Activated CD8-positive, alpha-beta memory T cell treated with anti-CD3 and anti-CD28 coated beads for 48 hours (primary cell): ENCODE measurements around the gene SLC22A25.
"Not testable (repeated sequence)": the region's sequence is repeated elsewhere in the genome, so short reads cannot be mapped to it uniquely, and the experiment has no call there.

Source experiments
- DNase-seq, 3 experiments: peaks; one replicate each; pipeline ENCODE4 v3.0.0-alpha.2; 2020; ENCODE audit warnings: low read depth in 2 of 3, low spot score in 2 of 3

SLC22A25 gene

DNA sequence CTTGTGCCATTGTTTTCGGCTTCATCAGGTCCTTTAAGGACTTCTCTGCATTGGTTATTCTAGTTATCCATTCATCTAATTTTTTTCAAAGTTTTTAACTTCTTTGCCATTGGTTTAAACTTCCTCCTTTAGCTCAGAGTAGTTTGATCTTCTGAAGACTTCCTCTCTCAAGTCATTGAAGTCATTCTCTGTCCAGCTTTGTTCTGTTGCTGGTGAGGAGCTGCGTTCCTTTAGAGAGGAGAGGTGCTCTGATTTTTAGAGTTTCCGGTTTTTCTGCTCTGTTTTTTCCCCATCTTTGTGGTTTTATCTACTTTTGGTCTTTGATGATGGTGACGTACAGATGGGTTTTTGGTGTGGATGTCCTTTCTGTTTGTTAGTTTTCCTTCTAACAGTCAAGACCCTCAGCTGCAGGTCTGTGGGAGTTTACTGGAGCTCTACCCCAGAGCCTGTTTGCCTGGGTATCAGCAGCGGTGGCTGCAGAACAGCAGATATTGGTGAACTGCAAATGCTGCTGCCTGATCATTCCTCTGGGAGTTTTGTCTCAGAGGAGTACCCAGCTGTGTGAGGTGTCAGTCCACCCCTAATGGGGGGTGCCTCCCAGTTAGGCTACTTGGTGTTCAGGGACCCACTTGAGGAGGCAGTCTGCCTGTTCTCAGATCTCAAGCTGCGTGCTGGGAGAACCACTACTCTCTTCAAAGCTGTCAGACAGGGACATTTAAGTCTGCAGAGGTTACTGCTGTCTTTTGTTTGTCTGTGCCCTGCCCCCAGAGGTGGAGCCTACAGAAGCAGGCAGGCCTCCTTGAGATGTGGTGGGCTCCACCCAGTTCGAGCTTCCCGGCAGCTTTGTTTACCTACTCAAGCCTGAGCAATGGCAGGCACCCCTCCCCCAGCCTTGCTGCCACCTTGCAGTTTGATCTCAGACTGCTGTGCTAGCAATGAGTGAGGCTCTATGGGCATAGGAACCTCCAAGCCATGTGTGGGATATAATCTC lies 7.6 kb downstream of the SLC22A25 start:
- not testable (repeated sequence) for DNase-seq

DNA sequence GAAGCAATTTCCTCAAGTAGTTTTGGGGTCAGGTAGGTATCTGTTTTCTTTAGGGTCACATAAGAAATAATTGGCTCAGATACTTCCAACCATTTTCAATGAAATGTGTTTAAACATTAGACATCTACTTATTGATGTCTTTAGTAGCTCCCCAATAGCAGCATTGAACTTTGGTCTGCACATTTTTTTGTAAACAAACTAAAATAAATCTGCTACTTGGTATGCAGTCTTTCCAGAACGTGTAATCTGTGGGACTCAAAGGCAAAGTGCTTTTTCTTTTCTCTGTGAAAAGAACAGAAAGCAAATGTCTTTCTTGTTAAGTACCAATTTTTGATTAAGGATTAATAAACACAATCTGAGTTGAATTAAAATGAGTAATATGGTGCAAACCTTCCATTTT lies 13.6 kb downstream of the SLC22A25 start:
- DNase-seq: no peak

- no peak for DNase-seq
These were observed 15.8 kb downstream of the SLC22A25 start for GRCh38 chr11:63227521-63228107.

- no peak for DNase-seq
These were observed 16.8 kb downstream of the SLC22A25 start for GRCh38 chr11:63226488-63227114.

DNA sequence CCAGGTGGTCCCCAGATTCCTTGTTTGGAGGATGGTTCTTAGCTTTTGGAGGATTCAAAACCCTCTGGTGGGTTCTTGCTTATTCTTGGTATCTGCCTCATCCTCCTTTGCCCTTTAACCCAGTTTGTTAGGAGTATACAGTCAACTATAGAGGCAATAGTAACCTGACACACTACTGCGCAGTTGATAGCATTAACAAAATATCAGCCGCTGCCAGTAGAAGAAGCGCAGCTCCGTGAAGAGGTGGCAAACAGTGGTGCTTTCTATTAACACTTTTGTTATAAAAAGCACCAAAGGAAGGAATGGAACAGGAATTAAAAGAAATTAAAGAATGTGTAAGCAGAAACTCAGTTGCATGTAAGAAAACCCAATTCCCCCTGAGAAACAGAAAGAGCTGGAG lies 29.3 kb downstream of the SLC22A25 start:
- DNase-seq: no peak

GRCh38 chr11:63212742-63213141 lies 30.7 kb downstream of the SLC22A25 start:
- no peak for DNase-seq

GRCh38 chr11:63210111-63210510 lies 33.3 kb downstream of the SLC22A25 start:
- no peak for DNase-seq
